B cell (primary cell): ENCODE results near the gene CCDC3. TPM values are rescaled to one million over a fixed set of nuclear protein-coding genes. Genes with fewer than 3 reads are reported as not detected.

Experiments
- ATAC-seq: fragments of 200-7000 bp; cut with Tn5 transposase; one replicate; pipeline ENCODE4 v1.10.0; 2021; ENCODE audit warnings: low read depth, mild to moderate bottlenecking, moderate number of reproducible peaks, moderate library complexity
- CTCF ChIA-PET: fragments of 350-600 bp; sonication (Branson Sonifier 250); formaldehyde crosslinking; loops from one replicate; lab custom pipeline; 2021; ENCODE audit warnings: antibody characterized with exemption, inconsistent platforms; lab: Charles Lee
- POLR2A ChIA-PET: fragments of 350-600 bp; sonication (Branson Sonifier 250); formaldehyde crosslinking; loops from one replicate; lab custom pipeline; 2021; ENCODE audit warnings: antibody characterized with exemption; lab: Charles Lee
- DNase-seq: peaks from one replicate; pipeline ENCODE4 v3.0.0; 2013
- H2AFZ ChIP-seq: 2 replicates; pipeline ENCODE4 v1.6.1; 2012; ENCODE audit warnings: mild to moderate bottlenecking, low read depth, low read length; ENCODE audit not compliant: insufficient read depth, poor library complexity, severe bottlenecking
- H3K27ac ChIP-seq, 2 donors: 1 replicate in 1 of 2; 2 replicates in 1 of 2; pipeline ENCODE4 v1.5.1; 2012 to 2013; ENCODE audit warnings: low read length in 2 of 2, mild to moderate bottlenecking in 2 of 2, moderate library complexity in 1 of 2
- H3K27me3 ChIP-seq, 4 experiments: fragments of 200-600 bp in 1 of 4; sonication (generic) in 1 of 4; replicated peaks in 1 of 4; 1 replicate in 2 of 4; 2 replicates in 2 of 4; pipeline versions ENCODE4 v1.6.1 to v1.7.0; 2013 to 2016; ENCODE audit warnings: low read length in 3 of 4, mild to moderate bottlenecking in 2 of 4, mixed read lengths in 1 of 4, moderate library complexity in 1 of 4; ENCODE audit not compliant: insufficient read depth in 4 of 4, control insufficient read depth in 3 of 4; ENCODE audit errors: control extremely low read depth in 1 of 4
- H3K36me3 ChIP-seq, 2 experiments: replicated peaks in 1 of 2; 1 replicate in 1 of 2; 2 replicates in 1 of 2; pipeline versions ENCODE4 v1.6.1 to v1.7.1; 2013; ENCODE audit warnings: low read length in 1 of 2; ENCODE audit not compliant: insufficient read depth in 2 of 2, control insufficient read depth in 1 of 2; ENCODE audit errors: control extremely low read depth in 1 of 2, extremely low read depth in 1 of 2
- H3K4me1 ChIP-seq, 2 donors: fragments of 200-600 bp in 1 of 2; sonication (generic) in 1 of 2; 1 replicate in 1 of 2; 2 replicates in 1 of 2; pipeline versions ENCODE4 v1.5.1 to v1.6.1; 2013 to 2017; ENCODE audit warnings: low read length in 2 of 2; ENCODE audit not compliant: control insufficient read depth in 2 of 2, insufficient read depth in 2 of 2
- H3K4me2 ChIP-seq: replicated peaks from 2 replicates; pipeline ENCODE3; 2012; ENCODE audit warnings: mild to moderate bottlenecking, low read depth, low read length; ENCODE audit not compliant: poor library complexity, severe bottlenecking
- H3K4me3 ChIP-seq, 5 experiments: fragments of 200-600 bp in 1 of 5; sonication (generic) in 1 of 5; 1 replicate in 3 of 5; 2 replicates in 2 of 5; pipeline versions ENCODE4 v1.5.1 to v1.7.0; 2011 to 2016; ENCODE audit warnings: low read length in 4 of 5, mild to moderate bottlenecking in 4 of 5, low read depth in 2 of 5, control low read depth in 1 of 5, moderate library complexity in 1 of 5; ENCODE audit not compliant: insufficient read depth in 1 of 5; ENCODE audit errors: control extremely low read depth in 1 of 5, extremely low read depth in 1 of 5
- H3K79me2 ChIP-seq: fragments of 200-600 bp; sonication (generic); one replicate; pipeline ENCODE4 v1.6.0; 2016; ENCODE audit warnings: low read length; ENCODE audit not compliant: control insufficient read depth, insufficient read depth
- H3K9ac ChIP-seq: fragments of 200-600 bp; sonication (generic); 2 replicates; pipeline ENCODE4 v1.6.1; 2017; ENCODE audit warnings: mild to moderate bottlenecking, low read length, moderate library complexity
- H3K9me3 ChIP-seq, 3 donors: one replicate each; pipeline versions ENCODE4 v1.6.1 to v1.7.1; 2013; ENCODE audit warnings: low read length in 2 of 3; ENCODE audit not compliant: control insufficient read depth in 2 of 3, insufficient read depth in 1 of 3; ENCODE audit errors: control extremely low read depth in 1 of 3
- H4K20me1 ChIP-seq: 2 replicates; pipeline ENCODE4 v1.6.0; 2012; ENCODE audit warnings: mild to moderate bottlenecking, low read length; ENCODE audit not compliant: insufficient read depth, control insufficient read depth, poor library complexity, severe bottlenecking
- H3K27ac Mint-ChIP-seq: one replicate; pipeline ENCODE4 v1.8.0; 2021; ENCODE audit warnings: mixed read lengths
- H3K27me3 Mint-ChIP-seq: one replicate; pipeline ENCODE4 v1.8.0; 2021; ENCODE audit warnings: mixed read lengths
- H3K4me1 Mint-ChIP-seq: one replicate; pipeline ENCODE4 v1.8.0; 2021; ENCODE audit warnings: mixed read lengths
- H3K4me3 Mint-ChIP-seq: one replicate; pipeline ENCODE4 v1.8.0; 2021; ENCODE audit warnings: mixed read lengths
- H3K9me3 Mint-ChIP-seq: one replicate; pipeline ENCODE4 v1.8.0; 2022; ENCODE audit warnings: mixed read lengths; ENCODE audit not compliant: insufficient read depth
- EZH2 ChIP-seq: IDR thresholded peaks from 2 replicates; pipeline ENCODE4 v1.6.1; 2012; ENCODE audit warnings: borderline replicate concordance, low read depth, mild to moderate bottlenecking, moderate library complexity, low read length; ENCODE audit not compliant: insufficient read depth, poor library complexity, severe bottlenecking
- WGBS: methylation state at CpG from one replicate; pipeline ENCODE4 v1.1.5; 2013; ENCODE audit warnings: missing lambda C conversion rate; ENCODE audit not compliant: insufficient coverage; 5-methylcytosine and 5-hydroxymethylcytosine counted together
- intact Hi-C: fragments of 100-400 bp; cut with micrococcal nuclease; formaldehyde crosslinking; loops from one replicate; pipeline ENCODE4 v1.10.0; 2022
- polyA plus RNA-seq: library from polyadenylated mRNA; depleted of rRNA; stranded (reverse); fragments of >200 nt; gene quantifications from 2 replicates; pipeline ENCODE4 v1.2.3, GENCODE V29; 2012
- total RNA-seq, 2 donors: library from RNA; stranded (reverse); fragments of 120-200 nt in 1 of 2; gene quantifications; 1 replicate in 1 of 2; 2 replicates in 1 of 2; pipeline versions ENCODE4 v1.2.3 to v1.2.4, GENCODE V29; 2013 to 2022
- TF ChIP-seq, protein P1 (sequence below): fragments of 200-600 bp; IDR thresholded peaks from one replicate; pipeline ENCODE4 v1.8.0; 2022; ENCODE audit warnings: antibody characterized with exemption, mild to moderate bottlenecking

The CCDC3 gene
- total and polyA plus RNA-seq, 2 donors (not counting 1 experiment from before 2014, with no cell fraction given), result 0.12 TPM; not detected in 1

DNA sequence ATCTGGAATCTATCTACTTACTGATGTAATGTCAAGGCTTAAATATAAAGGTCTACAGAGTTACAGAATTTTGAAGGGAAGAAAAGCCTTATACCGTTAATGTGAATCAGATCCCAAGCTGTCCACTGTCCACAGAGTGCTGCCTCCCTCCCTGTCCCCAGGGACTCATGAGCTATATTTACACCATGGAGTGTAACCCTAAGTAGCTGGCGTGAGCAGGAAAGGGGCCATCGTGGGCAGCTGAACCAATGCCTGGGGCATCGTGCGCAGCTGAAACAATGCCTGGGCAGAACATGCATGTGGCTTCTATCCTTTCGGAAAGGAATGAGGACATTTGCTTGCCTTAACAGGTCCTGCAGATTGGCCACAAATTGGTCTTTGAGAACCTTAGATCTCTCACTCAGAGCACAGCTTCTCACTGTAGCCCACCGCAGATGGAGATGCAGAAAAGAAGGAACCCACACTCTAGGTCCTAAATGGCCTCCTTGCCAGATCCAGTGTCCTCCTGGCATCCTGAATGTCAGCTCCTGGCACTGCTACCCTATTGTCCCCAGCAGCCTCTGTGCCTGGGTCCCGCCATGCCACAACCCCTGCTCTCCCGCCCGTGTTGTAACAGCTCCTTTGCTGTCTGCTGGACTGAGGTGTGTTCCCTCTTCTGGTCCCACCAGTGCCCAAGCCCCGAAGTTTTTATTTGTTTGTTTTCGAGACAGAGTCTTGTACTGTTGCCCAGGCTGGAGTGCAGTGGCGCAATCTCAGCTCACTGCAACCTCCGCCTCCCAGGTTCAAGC is 30.3 kb downstream of the CCDC3 start:
- POLR2A ChIA-PET, result no interaction called here
- no peak for TF ChIP-seq EZH2
- TF ChIP-seq, protein P1, sequence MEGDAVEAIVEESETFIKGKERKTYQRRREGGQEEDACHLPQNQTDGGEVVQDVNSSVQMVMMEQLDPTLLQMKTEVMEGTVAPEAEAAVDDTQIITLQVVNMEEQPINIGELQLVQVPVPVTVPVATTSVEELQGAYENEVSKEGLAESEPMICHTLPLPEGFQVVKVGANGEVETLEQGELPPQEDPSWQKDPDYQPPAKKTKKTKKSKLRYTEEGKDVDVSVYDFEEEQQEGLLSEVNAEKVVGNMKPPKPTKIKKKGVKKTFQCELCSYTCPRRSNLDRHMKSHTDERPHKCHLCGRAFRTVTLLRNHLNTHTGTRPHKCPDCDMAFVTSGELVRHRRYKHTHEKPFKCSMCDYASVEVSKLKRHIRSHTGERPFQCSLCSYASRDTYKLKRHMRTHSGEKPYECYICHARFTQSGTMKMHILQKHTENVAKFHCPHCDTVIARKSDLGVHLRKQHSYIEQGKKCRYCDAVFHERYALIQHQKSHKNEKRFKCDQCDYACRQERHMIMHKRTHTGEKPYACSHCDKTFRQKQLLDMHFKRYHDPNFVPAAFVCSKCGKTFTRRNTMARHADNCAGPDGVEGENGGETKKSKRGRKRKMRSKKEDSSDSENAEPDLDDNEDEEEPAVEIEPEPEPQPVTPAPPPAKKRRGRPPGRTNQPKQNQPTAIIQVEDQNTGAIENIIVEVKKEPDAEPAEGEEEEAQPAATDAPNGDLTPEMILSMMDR, result no peak
- no peak overlapping the region for H3K27ac Mint-ChIP-seq
- H3K79me2 ChIP-seq, result no peaks in the 10 kb centered on the region
- no peaks in the 10 kb centered on the region for H3K36me3 ChIP-seq
- H2AFZ ChIP-seq, result no peak overlapping the region
- no peak overlapping the region for H3K4me2 ChIP-seq
- no peaks in the 10 kb centered on the region for H4K20me1 ChIP-seq
- intact Hi-C loops, result no loop called here
- H3K9me3 Mint-ChIP-seq, result peaks cover 5% of the 10 kb centered on the region
- H3K27me3 Mint-ChIP-seq, result peaks cover 16% of the 10 kb centered on the region
- H3K27me3 ChIP-seq, result peaks cover 0 to 4% (median 0%) of the 10 kb centered on the region in 4 experiments
- H3K4me1 Mint-ChIP-seq, result no peaks in the 10 kb centered on the region
- ATAC-seq, result no peak
- no peaks in the 10 kb centered on the region for H3K4me1 ChIP-seq
- DNase-seq, result no peak
- 97% methylated on average over 13 of the region's 14 CpGs for WGBS
- no peak overlapping the region for H3K4me3 Mint-ChIP-seq
- no peak overlapping the region for H3K4me3 ChIP-seq
- CTCF ChIA-PET, result no interaction called here
- H3K27ac ChIP-seq, result no peak overlapping the region
- peaks cover 0 to 14% (median 12%) of the 10 kb centered on the region in 3 donors for H3K9me3 ChIP-seq
- H3K9ac ChIP-seq, result no peak overlapping the region

- TF ChIP-seq, protein P1, result no peak
- no peak for TF ChIP-seq EZH2
- no peaks in the 10 kb centered on the region for H3K79me2 ChIP-seq
- no peak overlapping the region for H3K4me3 Mint-ChIP-seq
- WGBS, result no CpG with 5 or more reads among the region's 5 CpGs
- H3K9me3 ChIP-seq, result peaks cover 0 to 14% (median 13%) of the 10 kb centered on the region in 3 donors
- peaks cover 5% of the 10 kb centered on the region for H3K9me3 Mint-ChIP-seq
- CTCF ChIA-PET, result no interaction called here
- H3K4me3 ChIP-seq, result no peak overlapping the region
- DNase-seq, result no peak
- no peak for ATAC-seq
- no peaks in the 10 kb centered on the region for H3K4me1 Mint-ChIP-seq
- no peak overlapping the region for H3K4me2 ChIP-seq
- H3K9ac ChIP-seq, result no peak overlapping the region
- intact Hi-C loops, result no loop called here
- POLR2A ChIA-PET, result no interaction called here
- no peaks in the 10 kb centered on the region for H3K4me1 ChIP-seq
- peaks cover 13% of the 10 kb centered on the region for H3K27me3 Mint-ChIP-seq
- no peak overlapping the region for H3K27ac Mint-ChIP-seq
- H3K27me3 ChIP-seq, result peaks cover 0 to 4% (median 0%) of the 10 kb centered on the region in 4 experiments
- H3K36me3 ChIP-seq, result no peaks in the 10 kb centered on the region
- H4K20me1 ChIP-seq, result no peaks in the 10 kb centered on the region
- no peak overlapping the region for H3K27ac ChIP-seq
- H2AFZ ChIP-seq, result no peak overlapping the region
These were observed 31.6 kb downstream of the CCDC3 start for GRCh38 chr10:12969951-12970350.
